Smooth muscle cell of the brain vasculature (primary cell): ENCODE measurements around the gene NHLRC2.
A peak's percentile ranks its signal among the peaks of the same experiment; 100 is the strongest.

Experiments
- DNase-seq: peaks from one replicate; pipeline ENCODE4 v3.0.0-alpha.2; 2012; ENCODE audit warnings: low read depth, low spot score

Gene NHLRC2

DNA sequence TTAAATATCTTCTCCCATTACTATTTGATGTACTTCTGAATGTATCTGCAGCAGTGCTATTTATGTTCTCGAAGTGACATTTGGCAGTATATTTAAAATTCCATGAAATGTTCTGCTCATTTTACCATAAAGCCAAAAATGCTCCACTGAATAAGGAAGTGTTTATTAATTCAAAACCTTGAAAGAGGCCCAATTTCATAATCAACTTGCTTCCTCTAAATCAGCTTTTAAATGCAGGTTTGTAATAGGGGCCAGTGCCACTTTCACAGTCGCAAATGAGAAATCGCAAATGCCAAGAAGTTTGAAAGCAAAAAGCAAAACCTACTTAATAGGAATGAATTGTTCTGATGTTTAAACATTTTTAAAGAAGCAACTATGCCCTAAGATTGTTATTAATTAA is 11.4 kb downstream of the NHLRC2 start:
- no peak for DNase-seq

DNA sequence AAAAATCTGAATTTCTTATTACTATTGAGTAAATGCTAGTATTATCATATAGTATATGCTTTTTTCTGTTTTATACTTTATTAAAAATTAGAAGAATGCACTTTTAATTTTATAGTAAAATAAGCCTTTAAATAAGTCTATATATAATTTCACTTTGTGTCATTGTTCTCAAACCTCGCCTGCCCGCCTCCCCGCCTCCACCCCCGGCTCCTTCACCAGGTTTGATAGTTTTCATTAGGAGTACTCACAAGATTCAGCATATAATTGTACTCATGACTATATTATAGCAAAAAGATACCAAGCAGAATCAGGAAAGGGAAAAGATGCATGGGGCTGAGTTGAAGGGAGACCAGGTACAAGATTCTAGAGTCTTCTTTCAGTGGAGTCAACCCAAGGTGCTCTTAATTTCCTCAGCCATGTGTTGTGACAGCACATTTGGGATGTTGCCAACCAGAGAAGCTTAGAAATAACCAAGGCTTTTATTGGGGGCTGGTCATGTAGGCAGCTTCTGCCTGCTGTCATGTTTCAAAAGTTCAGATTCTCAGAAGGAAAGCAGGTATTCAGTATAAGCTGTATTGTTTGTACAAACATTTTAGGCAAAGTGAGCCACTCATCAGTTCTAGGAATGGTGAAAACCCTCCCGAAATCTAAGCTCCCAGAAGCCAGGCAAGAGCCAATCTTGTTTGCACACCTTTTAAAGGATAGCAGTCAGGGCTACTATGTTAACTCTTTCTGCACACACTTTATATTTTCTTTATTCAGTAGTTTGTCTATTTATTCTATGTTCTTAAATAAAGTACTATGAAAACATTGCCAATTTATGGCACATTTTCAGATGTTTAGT is 12.3 kb downstream of the NHLRC2 start:
- DNase-seq = no peak

DNA sequence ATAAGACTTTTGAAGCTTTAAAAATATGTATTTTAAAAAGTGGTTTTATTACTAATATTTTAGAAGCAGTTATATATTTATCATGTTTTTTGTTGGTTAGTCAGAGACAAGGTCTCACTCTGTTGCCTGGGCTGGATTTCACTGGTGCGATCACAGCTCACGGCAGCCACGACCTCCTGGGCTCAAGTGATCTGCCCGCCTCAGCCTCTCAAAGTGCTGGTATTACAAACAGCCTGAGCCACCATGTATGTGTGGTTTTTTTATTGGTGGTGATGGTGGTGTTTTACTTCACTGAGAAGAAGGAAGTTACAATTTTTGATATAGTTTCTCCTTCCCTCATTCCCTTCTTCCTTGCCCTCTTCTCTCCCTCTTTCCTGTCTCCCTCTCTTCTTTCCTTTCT is 13.4 kb downstream of the NHLRC2 start:
- DNase-seq = no peak

DNA sequence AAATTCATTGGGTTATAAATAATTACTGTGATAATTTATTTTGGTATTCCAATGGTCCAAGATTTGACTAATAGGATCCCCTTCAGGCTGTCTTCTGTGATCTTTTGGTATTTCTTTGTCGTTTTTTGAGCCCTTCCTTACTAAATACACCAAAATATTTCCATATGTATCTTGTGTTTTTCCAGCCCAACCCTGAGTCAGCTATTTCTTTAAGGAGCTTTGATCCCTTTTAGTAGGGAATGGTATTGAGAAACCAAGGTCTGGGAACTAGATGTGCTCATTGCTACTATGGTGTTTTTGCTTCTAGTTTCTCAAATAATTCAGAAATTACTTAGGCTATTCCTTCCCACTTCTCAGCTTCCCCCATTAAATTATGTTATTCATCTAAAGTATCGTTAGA is 15.3 kb downstream of the NHLRC2 start:
- no peak for DNase-seq

DNA sequence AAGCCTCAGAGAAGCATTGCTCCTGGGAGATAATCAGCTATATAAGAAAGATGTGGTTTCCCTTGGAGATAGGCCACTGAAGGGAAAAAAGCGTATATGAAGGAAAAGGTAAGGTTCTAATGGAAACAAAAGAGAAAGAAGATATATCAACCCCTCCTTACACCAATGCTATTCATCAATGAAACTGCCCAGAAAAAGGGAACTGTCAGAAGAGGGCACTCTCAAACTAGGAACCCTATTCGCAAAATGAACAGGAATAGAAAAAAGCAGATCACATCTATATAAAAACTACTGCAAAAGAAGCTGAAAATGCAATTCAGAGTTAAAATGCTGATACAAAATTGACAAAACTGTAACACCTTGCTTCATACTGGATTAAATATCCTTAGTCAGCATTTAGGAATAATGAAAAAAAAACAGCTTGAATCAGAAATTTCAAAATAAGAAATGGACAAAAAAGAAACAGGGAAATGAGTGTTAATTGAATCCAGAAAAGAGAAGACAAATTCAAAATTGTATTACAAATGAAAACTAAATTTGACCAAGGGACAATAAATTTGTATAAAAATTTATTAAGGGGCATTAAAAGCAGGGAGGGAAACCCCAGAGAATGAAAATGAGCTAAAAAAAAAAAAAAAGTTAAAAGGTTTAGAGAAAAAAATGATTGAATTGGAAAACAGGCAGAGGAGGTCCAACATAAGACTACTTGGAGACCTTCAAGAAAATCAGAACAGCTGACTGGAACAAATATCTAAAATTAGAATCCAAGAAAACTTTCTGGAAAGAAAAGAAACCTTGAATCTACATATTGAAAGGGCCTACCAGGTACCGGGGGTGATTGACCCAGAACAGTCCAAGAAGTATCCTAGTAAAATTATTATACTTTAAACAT is 17.9 kb downstream of the NHLRC2 start:
- no peak for DNase-seq

DNA sequence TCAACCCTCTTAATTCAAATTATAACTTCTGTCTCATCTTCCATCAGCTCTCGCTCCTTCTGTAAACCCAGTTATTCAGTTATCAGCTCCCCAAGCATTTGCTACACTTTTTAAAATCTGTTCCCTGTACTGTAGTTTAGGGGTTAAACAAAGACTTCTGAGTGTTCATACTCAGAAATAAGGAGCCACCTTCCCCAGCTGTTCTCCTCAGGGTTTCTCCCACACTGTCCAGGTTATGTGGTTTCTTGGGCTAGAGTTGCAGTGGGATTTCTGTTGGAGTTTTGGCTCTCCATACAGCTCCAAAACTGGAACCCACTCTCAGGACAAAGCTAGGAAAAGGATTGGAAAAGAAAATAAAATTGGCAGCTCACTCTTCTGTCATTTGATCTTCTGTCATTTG is 20.8 kb downstream of the NHLRC2 start:
- no peak for DNase-seq

DNA sequence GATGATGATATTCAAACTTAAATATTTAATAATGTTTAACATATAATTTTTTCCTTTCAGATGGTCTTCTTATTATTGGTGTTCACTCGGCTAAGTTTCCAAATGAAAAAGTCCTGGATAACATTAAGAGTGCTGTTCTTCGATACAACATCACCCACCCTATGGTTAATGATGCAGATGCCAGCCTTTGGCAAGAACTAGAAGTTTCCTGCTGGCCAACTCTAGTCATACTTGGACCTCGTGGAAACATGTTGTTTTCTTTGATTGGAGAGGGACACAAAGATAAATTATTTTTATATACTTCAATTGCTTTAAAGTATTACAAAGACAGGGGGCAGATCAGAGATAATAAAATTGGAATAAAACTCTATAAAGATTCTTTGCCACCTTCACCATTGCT is 22.0 kb downstream of the NHLRC2 start:
- DNase-seq = no peak

DNA sequence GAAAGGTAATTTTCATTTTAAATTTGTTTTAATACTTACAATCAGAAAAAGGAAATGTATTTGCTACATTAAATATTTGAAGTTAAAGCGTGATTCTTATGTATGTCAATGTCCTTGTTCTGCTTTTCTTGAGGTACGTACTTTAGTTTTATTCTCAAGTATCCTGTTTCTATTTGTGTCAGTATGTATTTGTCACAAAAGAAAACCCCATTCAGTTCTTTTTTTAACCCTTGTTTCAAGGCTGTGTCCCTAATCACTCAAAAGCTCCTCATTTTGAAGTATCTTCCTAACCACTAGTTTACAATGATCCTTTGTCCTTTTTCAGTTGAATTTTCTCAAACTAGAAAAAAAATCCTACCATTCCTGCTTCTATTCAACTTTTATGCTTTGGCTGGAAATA is 25.2 kb downstream of the NHLRC2 start:
- DNase-seq = no peak

DNA sequence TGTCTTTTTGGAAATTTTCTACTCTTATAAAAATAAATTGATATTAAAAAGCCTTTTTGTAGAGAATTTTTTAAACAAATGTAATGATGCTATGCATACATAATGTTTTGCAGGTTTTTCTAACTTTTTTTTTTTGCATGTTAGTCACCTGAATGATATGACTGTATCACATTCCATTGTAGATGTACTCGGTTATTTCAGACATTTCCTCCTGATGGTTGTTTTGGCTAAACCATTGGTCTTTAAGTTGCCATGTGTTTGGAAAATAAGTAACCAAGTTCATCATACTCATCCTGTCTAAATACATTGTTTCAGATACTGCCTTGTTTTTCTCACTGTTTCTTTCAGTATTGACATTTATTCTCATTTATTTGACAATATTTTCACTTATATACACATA is 25.8 kb downstream of the NHLRC2 start:
- DNase-seq = no peak

DNA sequence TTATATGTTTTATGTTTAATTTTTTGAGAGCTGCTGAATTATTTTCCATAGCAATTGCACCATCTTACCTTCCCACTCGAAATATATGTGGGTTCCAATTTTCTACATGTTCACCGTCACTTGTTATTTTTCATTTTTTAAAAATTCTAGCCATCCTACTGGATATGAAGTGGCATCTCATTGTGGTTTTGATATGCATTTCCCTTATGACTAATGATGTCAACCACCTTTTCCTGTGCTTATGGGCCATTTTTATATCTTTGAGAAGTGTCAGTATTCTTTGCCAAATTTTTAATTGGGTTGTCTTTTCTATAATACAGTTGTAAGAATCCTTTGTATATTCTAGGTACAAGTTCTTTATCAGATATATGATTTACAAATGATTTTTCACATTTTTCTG is 27.8 kb downstream of the NHLRC2 start:
- DNase-seq = no peak

DNA sequence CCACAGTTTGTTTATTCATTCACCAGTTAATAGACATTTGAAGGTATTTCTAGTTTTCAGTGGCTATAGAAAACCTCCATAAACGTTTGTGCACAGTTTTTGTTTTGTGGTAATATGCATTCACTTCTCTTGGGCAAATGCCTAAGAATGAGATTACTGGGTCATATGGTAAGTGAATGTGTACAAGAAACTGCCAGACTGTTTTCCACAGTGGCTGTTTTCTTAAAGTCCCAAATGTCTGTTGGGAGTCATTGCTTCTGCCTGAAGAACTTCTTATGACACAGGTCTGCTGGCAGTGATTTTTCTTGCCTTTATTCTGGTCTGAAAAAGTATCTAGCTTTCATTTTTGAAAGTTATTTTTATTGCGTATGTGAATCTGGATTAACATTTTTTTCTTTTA is 35.5 kb downstream of the NHLRC2 start:
- DNase-seq = no peak

DNA sequence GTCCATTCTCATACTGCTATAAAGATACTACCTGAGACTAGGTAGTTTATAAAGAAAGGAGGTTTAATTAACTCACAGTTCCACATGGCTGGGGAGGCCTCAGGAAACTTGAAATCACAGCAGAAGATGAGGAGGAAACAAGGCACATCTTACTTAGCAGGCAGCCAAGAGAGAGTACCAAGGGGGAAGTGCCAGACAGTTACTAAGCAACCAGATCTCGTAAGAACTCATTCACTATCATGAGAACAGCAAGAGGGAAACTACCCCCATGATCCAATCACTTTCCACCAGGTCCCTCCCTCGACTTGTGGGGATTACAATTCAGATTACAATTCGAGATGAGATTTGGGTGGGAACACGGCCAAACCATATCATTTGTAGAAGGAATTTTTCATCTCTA is 36.3 kb downstream of the NHLRC2 start:
- no peak for DNase-seq

DNA sequence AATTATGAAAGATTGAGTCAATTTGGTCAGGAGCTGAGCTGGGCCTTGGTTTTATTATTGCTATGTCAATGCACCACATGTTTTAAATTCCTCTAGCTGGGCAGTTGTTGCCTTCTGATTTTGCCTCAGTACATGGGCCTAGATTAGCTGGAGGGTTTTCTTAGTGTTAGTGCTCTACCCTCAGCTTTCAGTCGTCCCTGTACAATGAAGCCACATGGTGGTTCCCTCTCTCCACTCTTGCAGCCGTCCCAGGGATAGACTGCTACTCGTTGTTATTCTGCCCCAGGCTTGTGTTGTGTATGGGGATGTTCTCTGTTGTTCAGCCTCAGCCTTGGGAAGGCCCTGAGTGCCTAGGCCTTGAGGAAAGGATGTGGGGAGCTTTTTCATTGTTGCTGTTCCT is 37.0 kb downstream of the NHLRC2 start:
- DNase-seq = no peak

DNA sequence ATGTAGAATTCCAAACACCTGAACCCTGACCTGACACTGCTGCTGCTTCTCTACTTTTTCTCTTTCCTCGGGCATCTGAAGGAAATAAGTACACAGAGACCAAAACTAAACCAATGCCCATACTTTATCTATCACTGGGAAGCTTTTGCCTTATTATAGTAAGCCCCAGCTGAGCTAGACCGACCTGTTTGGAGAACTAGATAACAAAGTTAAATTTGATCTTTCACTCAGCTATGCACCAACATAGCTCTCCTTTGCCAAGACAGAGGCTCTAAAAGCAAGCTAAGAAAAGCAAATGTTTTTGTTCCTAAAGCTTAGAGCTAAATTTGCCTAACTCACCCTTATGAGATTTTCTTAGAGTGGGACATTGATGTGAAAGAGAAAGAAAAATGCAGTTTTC is 39.1 kb downstream of the NHLRC2 start:
- no peak for DNase-seq

DNA sequence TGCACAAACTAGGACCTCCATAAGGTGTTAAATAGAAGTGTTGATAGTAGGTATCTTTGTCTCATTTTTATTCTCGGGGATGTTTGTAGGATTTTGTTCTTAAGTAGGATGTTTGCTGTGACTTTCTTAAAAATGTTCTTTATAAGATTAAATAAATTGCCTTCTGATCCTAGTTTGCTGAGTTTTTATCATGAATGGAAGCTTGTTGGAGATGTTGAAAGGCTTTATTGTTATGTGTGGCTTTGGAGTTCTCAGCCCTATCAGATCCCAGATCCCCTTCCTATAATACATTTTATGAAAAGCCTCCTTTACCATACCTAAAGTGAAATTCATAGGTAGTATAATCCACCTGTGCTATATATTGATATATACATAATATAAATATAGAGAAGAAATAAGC is 40.1 kb downstream of the NHLRC2 start:
- no peak for DNase-seq

DNA sequence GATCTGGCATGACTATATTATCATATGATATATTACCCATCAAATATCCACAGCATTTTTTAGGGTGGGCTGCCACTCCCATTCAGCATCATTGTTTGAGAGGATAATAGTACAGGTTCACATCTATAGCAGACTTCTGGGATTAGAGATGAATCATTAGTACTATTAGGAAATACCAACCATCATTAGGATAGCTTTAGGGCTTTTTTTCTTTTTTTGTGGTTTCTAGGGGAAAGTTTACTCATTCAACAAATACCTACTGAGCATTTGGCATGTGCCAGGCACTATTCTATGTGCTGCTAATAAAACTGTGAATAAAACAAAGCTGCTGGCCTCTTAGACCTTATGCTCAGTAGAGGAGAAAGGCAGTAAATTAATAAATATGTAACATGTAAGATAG is 40.6 kb downstream of the NHLRC2 start:
- DNase-seq = no peak

DNA sequence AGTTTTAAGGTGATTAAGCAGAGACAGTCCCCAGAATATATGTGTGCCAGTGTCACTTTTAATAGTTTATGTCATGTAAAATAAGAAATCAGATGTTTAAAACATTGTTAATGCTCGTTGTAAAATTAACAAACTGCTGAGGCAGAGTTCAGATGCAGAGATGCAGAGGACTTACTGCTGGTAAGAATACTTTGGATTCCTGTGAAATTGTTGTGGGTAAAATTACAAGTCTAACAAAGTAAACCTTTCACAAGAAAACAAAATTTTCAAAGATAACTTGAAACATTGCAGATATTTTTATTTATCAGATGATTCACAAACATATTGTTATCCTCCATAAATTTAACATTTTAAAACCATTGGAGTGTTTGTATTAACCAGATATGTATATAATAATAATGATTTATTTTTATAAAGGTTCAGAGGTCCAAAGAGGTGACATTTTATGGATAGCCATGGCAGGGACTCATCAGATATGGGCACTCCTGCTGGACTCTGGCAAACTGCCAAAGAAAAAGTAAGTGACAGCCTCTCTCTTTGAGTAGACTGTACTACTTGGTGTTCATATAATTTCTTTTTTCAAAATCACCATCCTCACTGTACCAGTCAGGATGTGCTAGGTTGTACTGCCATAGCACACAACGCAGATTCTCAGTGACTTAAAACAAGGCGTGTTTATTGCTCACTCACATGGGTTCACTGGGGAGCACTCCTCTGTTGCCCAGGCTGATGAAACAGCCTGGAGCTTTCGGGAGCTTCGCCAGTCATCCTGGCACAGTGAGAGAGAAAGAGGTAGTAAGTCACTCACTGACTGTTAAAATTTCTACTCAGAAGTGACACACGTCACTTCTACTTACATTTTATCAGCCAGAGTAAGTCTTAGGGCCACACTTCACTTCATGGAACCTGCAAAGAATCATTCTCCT is 43.5 kb downstream of the NHLRC2 start:
- no peak for DNase-seq

DNA sequence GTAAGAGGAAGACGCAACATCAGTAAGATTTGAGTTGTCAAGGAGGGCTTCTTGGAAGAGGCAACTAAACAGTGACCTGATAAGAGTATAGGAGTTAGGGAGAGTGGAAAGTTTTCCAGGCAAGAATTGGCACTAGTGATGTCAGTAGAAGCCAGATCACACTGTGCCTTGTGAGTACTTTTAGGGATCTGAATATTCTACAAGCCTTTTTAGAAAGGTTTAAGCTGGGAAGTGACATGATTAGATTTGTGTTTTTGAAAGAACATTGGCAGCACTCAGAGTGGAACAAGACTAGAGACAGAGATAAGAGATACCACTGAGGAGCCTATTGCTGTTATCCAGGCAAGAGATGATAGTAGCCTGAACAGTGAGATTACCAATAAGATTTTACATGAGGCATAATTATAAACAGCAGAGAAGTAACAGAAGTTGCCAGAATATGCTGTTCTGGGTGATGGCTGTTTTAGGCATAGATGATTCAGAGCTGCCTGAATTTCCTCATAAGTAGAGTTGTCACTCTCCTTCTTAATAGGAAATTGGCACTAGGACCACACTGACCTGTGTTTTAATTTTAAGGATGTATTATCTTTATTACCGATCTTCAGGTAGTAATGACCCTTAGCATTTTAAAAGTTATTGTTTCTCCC is 45.6 kb downstream of the NHLRC2 start:
- DNase-seq = no peak

DNA sequence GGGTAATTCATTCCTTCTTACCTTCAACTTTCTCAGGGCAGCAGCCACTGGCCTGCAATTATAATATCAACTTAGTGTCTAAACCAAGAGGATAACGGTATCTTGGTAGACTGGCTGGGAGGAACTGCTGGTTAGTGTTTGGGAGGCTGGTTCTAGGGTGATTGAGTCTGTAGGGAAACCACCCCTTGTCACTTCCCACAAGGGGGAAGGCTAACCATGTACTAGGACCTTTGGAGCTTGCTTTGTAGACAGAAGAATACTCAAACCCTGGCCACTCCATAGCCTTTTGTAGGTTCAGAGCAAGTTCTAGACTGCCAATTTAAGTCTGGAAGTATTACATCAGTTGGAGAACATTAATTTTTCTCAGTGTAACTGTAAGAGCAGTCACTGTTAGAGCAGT is 51.3 kb downstream of the NHLRC2 start:
- DNase-seq = no peak

DNA sequence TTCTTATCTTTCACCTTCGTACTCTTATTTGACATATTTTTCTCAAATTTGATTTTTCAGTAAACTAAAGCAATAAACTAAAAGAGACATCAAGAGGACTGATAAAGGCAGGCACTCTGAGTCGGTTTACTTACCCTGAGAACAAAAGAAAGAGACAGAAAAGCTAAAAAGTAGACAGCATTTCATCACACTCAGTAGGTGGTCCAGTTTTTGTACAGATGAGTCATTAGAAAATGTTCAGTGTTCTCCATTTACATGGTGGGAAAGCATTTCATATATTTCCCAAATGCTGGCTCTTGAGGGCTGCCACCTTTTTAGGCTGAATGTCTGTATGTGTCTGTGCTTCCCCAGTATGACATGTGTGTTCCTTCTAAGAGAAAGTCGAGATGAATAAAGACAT is 52.7 kb downstream of the NHLRC2 start:
- peak; percentile 89 for DNase-seq

DNA sequence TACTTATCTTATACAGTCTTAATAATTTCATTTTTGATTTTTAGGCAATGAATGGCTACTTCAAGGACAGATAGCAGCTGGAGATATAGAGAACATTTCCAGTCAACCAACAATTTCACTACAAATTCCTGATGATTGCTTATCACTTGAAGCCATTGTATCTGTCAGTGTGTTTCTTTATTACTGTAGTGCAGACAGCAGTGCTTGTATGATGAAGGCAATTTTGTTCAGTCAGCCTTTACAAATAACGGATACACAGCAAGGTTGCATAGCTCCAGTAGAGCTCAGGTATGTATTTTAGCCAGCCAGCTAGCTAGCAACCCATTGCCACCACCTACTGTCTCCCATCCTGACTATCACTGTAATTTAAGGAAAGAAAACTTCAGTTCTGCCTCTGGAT is 53.8 kb downstream of the NHLRC2 start:
- no peak for DNase-seq
